Activated CD4-positive, CD25-positive, alpha-beta regulatory T cell (primary cell): ENCODE data around the gene SP110.
A peak's percentile ranks its signal among the peaks of the same experiment; 100 is the strongest.
"Not testable (repeated sequence)": the region's sequence is repeated elsewhere in the genome, so short reads cannot be mapped to it uniquely, and the experiment has no call there.

Experiments
- DNase-seq, 4 experiments: peaks; one replicate each; lab custom pipeline; 2025; lab: John Stamatoyannopoulos, UW

The SP110 gene

GRCh38 chr2:230219419-230220331 is at the start of gene SP110:
Gene SP110, minus strand, starts transcription at chr2:230219984. Its CDS starts 3,057 bp downstream, at chr2:230216927.
- DNase-seq, result peak; percentile 14 to 73 (median 54)

- DNase-seq, result no peak
These were observed 48.9 kb upstream of the SP110 start for GRCh38 chr2:230268606-230269243.

GRCh38 chr2:230267556-230267955 is 47.8 kb upstream of the SP110 start:
- DNase-seq, result no peak

- no peak for DNase-seq
These were observed 47.3 kb upstream of the SP110 start for GRCh38 chr2:230267059-230267458.

- DNase-seq, result no peak
These were observed 46.9 kb upstream of the SP110 start for GRCh38 chr2:230266638-230267037.

GRCh38 chr2:230264945-230265344 is 45.2 kb upstream of the SP110 start:
- DNase-seq, result not testable (repeated sequence)

GRCh38 chr2:230262246-230262645 is 42.5 kb upstream of the SP110 start:
- no peak for DNase-seq

GRCh38 chr2:230258483-230258882 is 38.7 kb upstream of the SP110 start:
- DNase-seq, result no peak

- DNase-seq, result no peak
These were observed 37.0 kb upstream of the SP110 start for GRCh38 chr2:230256733-230257332.

- no peak for DNase-seq
These were observed 34.5 kb upstream of the SP110 start for GRCh38 chr2:230254152-230254881.

GRCh38 chr2:230250231-230250630 is 30.4 kb upstream of the SP110 start:
- no peak for DNase-seq

GRCh38 chr2:230246206-230246605 is 26.4 kb upstream of the SP110 start:
- DNase-seq, result no peak

- no peak for DNase-seq
These were observed 24.4 kb upstream of the SP110 start for GRCh38 chr2:230244211-230244610.

- DNase-seq, result no peak
These were observed 15.1 kb upstream of the SP110 start for GRCh38 chr2:230234845-230235244.

- no peak for DNase-seq
These were observed 14.4 kb upstream of the SP110 start for GRCh38 chr2:230234122-230234722.

- no peak for DNase-seq
These were observed 11.5 kb upstream of the SP110 start for GRCh38 chr2:230231251-230231650.

- DNase-seq, result no peak
These were observed 10.9 kb upstream of the SP110 start for GRCh38 chr2:230230496-230231200.

- no peak for DNase-seq
These were observed 10.3 kb upstream of the SP110 start for GRCh38 chr2:230230087-230230486.

GRCh38 chr2:230227216-230227615 is 7.4 kb upstream of the SP110 start:
- DNase-seq, result no peak

GRCh38 chr2:230226051-230226551 is 6.3 kb upstream of the SP110 start:
- no peak for DNase-seq

- DNase-seq, result peak; percentile 33 to 48 (median 46)
These were observed 5.7 kb upstream of the SP110 start, which contains the start of gene SP140 for GRCh38 chr2:230225486-230225885. Gene SP140, plus strand, starts transcription at chr2:230225736. Its CDS starts 109 bp downstream, at chr2:230225845.
